HFFc6 (cell line): ENCODE results near the gene TSPAN9. TPM values are rescaled to one million over a fixed set of nuclear protein-coding genes. Genes with fewer than 3 reads are reported as not detected.

Source experiments
- DNase-seq: peaks from one replicate; pipeline ENCODE4 v3.0.0-alpha.2; 2018
- H3K27ac Mint-ChIP-seq: 2 replicates; pipeline ENCODE4 v1.8.0; 2020; ENCODE audit warnings: mild to moderate bottlenecking, mixed read lengths
- H3K27me3 Mint-ChIP-seq: 2 replicates; pipeline ENCODE4 v1.8.0; 2021; ENCODE audit warnings: mild to moderate bottlenecking, moderate library complexity, mixed read lengths; ENCODE audit not compliant: insufficient read depth
- H3K36me3 Mint-ChIP-seq: 2 replicates; pipeline ENCODE4 v1.8.0; 2021; ENCODE audit warnings: low read depth, mixed read lengths
- H3K4me1 Mint-ChIP-seq: 2 replicates; pipeline ENCODE4 v1.8.0; 2020; ENCODE audit warnings: low read depth, mixed read lengths
- H3K4me3 Mint-ChIP-seq: 2 replicates; pipeline ENCODE4 v1.8.0; 2020; ENCODE audit warnings: mild to moderate bottlenecking, moderate library complexity, mixed read lengths
- H3K9me3 Mint-ChIP-seq: 2 replicates; pipeline ENCODE4 v1.8.0; 2020; ENCODE audit warnings: mild to moderate bottlenecking, mixed read lengths
- CTCF ChIP-seq: fragments of 200-600 bp; sonication (generic); IDR thresholded peaks from 2 replicates; pipeline ENCODE4 v1.5.0; 2021; ENCODE audit warnings: antibody characterized with exemption, mild to moderate bottlenecking
- total RNA-seq, 6 experiments: library from RNA; stranded (reverse); fragmentation: NEBNext Ultra II Directional; extraction: Animal tissue kit (Norgen Biotek cat#: 25700); gene quantifications; 2 replicates in 1 of 6; 3 replicates in 5 of 6; pipeline ENCODE4 v1.2.3, GENCODE V29; 2021

TSPAN9 gene
- total RNA-seq, 6 experiments from 2014 or later = 18.1 to 35.8 (median 22.7) TPM

GRCh38 chr12:3279415-3279780 is 202.2 kb downstream of the TSPAN9 start:
- no peak for TF ChIP-seq CTCF
- H3K9me3 Mint-ChIP-seq = no peaks in the 10 kb centered on the region
- H3K36me3 Mint-ChIP-seq = no peaks in the 10 kb centered on the region
- no peak for DNase-seq
- no peak overlapping the region for H3K27ac Mint-ChIP-seq
- H3K4me1 Mint-ChIP-seq = peaks cover 25% of the 10 kb centered on the region
- peaks cover 6% of the 10 kb centered on the region; the same call in 1 of the 2 replicates for H3K27me3 Mint-ChIP-seq
- no peak overlapping the region for H3K4me3 Mint-ChIP-seq

GRCh38 chr12:3279832-3280231 is 202.7 kb downstream of the TSPAN9 start:
- peaks cover 6% of the 10 kb centered on the region; the same call in 1 of the 2 replicates for H3K27me3 Mint-ChIP-seq
- H3K9me3 Mint-ChIP-seq = no peaks in the 10 kb centered on the region
- no peaks in the 10 kb centered on the region for H3K36me3 Mint-ChIP-seq
- peaks cover 21% of the 10 kb centered on the region for H3K4me1 Mint-ChIP-seq
- no peak for TF ChIP-seq CTCF
- DNase-seq = no peak
- no peak overlapping the region for H3K27ac Mint-ChIP-seq
- H3K4me3 Mint-ChIP-seq = no peak overlapping the region

DNA sequence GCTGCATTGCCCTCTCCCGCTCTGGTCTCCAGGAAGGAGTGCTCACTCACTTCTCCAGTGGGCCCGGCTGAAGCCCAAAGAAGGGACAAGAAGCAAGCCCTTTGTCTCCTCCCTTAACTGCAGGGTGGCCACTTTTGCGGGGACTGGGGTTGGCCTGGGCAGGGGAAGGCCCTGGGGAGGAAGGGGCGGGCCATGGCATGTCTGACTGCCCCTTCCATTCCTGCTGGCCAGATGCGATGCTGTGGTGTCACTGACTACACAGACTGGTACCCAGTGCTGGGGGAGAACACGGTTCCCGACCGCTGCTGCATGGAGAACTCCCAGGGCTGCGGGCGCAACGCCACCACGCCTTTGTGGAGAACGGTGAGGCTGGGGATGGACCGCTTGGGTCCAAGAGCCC is 203.8 kb downstream of the TSPAN9 start:
- Mint-ChIP-seq H3K36me3 (no peaks in the 10 kb centered on the region), H3K4me3 (no peak overlapping the region), H3K4me1 (peaks cover 9% of the 10 kb centered on the region), H3K27ac (no peak overlapping the region), H3K9me3 (no peaks in the 10 kb centered on the region), H3K27me3 (peaks cover 6% of the 10 kb centered on the region; the same call in 1 of the 2 replicates)
- no peak for TF ChIP-seq CTCF
- DNase-seq = no peak

- Mint-ChIP-seq H3K36me3 (no peaks in the 10 kb centered on the region), H3K27ac (no peak overlapping the region), H3K4me1 (0 out of 2 replicates have a peak, but pooled peaks cover 6% of the 10 kb centered on the region), H3K4me3 (no peak overlapping the region), H3K9me3 (no peaks in the 10 kb centered on the region), H3K27me3 (peaks cover 2% of the 10 kb centered on the region; the same call in 1 of the 2 replicates)
- no peak for DNase-seq
- TF ChIP-seq CTCF = no peak
Measured at GRCh38 chr12:3281588-3282383, 204.6 kb downstream of the TSPAN9 start.

- H3K4me1 Mint-ChIP-seq = 0 out of 2 replicates have a peak, but pooled peaks cover 6% of the 10 kb centered on the region
- no peaks in the 10 kb centered on the region for H3K36me3 Mint-ChIP-seq
- TF ChIP-seq CTCF = no peak
- no peaks in the 10 kb centered on the region for H3K9me3 Mint-ChIP-seq
- peaks cover 2% of the 10 kb centered on the region; the same call in 1 of the 2 replicates for H3K27me3 Mint-ChIP-seq
- DNase-seq = no peak
- H3K27ac Mint-ChIP-seq = no peak overlapping the region
- no peak overlapping the region for H3K4me3 Mint-ChIP-seq
Measured at GRCh38 chr12:3282384-3282670, 205.1 kb downstream of the TSPAN9 start.
